Measurements from ENCODE around the gene NRP2. TPM values are rescaled to one million over a fixed set of nuclear protein-coding genes. Genes with fewer than 3 reads are reported as not detected.

The NRP2 gene
- total and polyA plus RNA-seq, 2 donors (not counting 1 experiment from before 2014, with no cell fraction given) = 1.8 to 6.8 TPM

- no peak for ATAC-seq (ENCODE audit: low read depth)
- H3K9me3 ChIP-seq (ENCODE audit: control extremely low read depth in 1 of 3, control insufficient read depth in 2 of 3, insufficient read depth in 1 of 3, low read length in 2 of 3) = no peaks in the 10 kb centered on the region
- Mint-ChIP-seq H3K9me3 (ENCODE audit: insufficient read depth) (no peaks in the 10 kb centered on the region), H3K27ac (no peak overlapping the region), H3K4me1 (no peaks in the 10 kb centered on the region), H3K27me3 (peaks cover 7% of the 10 kb centered on the region), H3K4me3 (no peak overlapping the region)
- TF ChIP-seq CTCF (IDR thresholded peaks at IDR 0.05) (no peak), EZH2 (IDR thresholded peaks at IDR 0.05; ENCODE audit: borderline replicate concordance, insufficient read depth, low read depth, low read length, poor library complexity, severe bottlenecking) (no peak)
- 96% methylated on average over 4 of the region's 7 CpGs for WGBS (ENCODE audit: insufficient coverage)
- H4K20me1 ChIP-seq (ENCODE audit: control insufficient read depth, insufficient read depth, low read length, poor library complexity, severe bottlenecking) = no peaks in the 10 kb centered on the region
- DNase-seq = no peak
- no peaks in the 10 kb centered on the region for H3K36me3 ChIP-seq (replicated peaks in 1 of 2; ENCODE audit: control extremely low read depth in 1 of 2, control insufficient read depth in 1 of 2, extremely low read depth in 1 of 2, insufficient read depth in 2 of 2, low read length in 1 of 2)
- H3K4me3 ChIP-seq (ENCODE audit: control extremely low read depth in 1 of 5, extremely low read depth in 1 of 5, insufficient read depth in 1 of 5, low read depth in 2 of 5, low read length in 4 of 5) = no peak overlapping the region
- H3K4me2 ChIP-seq (replicated peaks; ENCODE audit: low read depth, low read length, poor library complexity, severe bottlenecking) = no peak overlapping the region
- H3K27ac ChIP-seq (ENCODE audit: low read length in 2 of 2) = no peak overlapping the region
- H3K27me3 ChIP-seq (replicated peaks in 1 of 4; ENCODE audit: control extremely low read depth in 1 of 4, control insufficient read depth in 3 of 4, insufficient read depth in 4 of 4, low read length in 3 of 4) = no peaks in the 10 kb centered on the region
- no peaks in the 10 kb centered on the region for H3K79me2 ChIP-seq (ENCODE audit: control insufficient read depth, insufficient read depth, low read length)
- H3K4me1 ChIP-seq (ENCODE audit: control insufficient read depth in 2 of 2, insufficient read depth in 2 of 2, low read length in 2 of 2) = peaks cover 0 to 1% of the 10 kb centered on the region in 2 donors
- no peak overlapping the region for H2AFZ ChIP-seq (ENCODE audit: insufficient read depth, low read depth, low read length, poor library complexity, severe bottlenecking)
- ChIA-PET POLR2A (no interaction called here), CTCF (no interaction called here)
- H3K9ac ChIP-seq (ENCODE audit: low read length) = no peak overlapping the region
- intact Hi-C loops (cut with micrococcal nuclease) = no loop called here
Observed at GRCh38 chr2:205785507-205786260, 103.4 kb downstream of the NRP2 start.

GRCh38 chr2:205786976-205787375, 104.7 kb downstream of the NRP2 start:
- Mint-ChIP-seq H3K4me3 (no peak overlapping the region), H3K27me3 (peaks cover 7% of the 10 kb centered on the region), H3K9me3 (ENCODE audit: insufficient read depth) (no peaks in the 10 kb centered on the region), H3K27ac (no peak overlapping the region), H3K4me1 (no peaks in the 10 kb centered on the region)
- no peaks in the 10 kb centered on the region for H3K4me1 ChIP-seq (ENCODE audit: control insufficient read depth in 2 of 2, insufficient read depth in 2 of 2, low read length in 2 of 2)
- ChIA-PET POLR2A (no interaction called here), CTCF (no interaction called here)
- H3K4me2 ChIP-seq (replicated peaks; ENCODE audit: low read depth, low read length, poor library complexity, severe bottlenecking) = no peak overlapping the region
- ATAC-seq (ENCODE audit: low read depth) (no peak), DNase-seq (no peak)
- H4K20me1 ChIP-seq (ENCODE audit: control insufficient read depth, insufficient read depth, low read length, poor library complexity, severe bottlenecking) = no peaks in the 10 kb centered on the region
- no peak overlapping the region for H3K4me3 ChIP-seq (ENCODE audit: control extremely low read depth in 1 of 5, extremely low read depth in 1 of 5, insufficient read depth in 1 of 5, low read depth in 2 of 5, low read length in 4 of 5)
- WGBS (ENCODE audit: insufficient coverage) = 92% methylated on average over 3 of the region's 4 CpGs
- no peak overlapping the region for H3K27ac ChIP-seq (ENCODE audit: low read length in 2 of 2)
- H3K79me2 ChIP-seq (ENCODE audit: control insufficient read depth, insufficient read depth, low read length) = no peaks in the 10 kb centered on the region
- no peaks in the 10 kb centered on the region for H3K9me3 ChIP-seq (ENCODE audit: control extremely low read depth in 1 of 3, control insufficient read depth in 2 of 3, insufficient read depth in 1 of 3, low read length in 2 of 3)
- no peak overlapping the region for H3K9ac ChIP-seq (ENCODE audit: low read length)
- intact Hi-C loops (cut with micrococcal nuclease) = no loop called here
- H2AFZ ChIP-seq (ENCODE audit: insufficient read depth, low read depth, low read length, poor library complexity, severe bottlenecking) = no peak overlapping the region
- H3K36me3 ChIP-seq (replicated peaks in 1 of 2; ENCODE audit: control extremely low read depth in 1 of 2, control insufficient read depth in 1 of 2, extremely low read depth in 1 of 2, insufficient read depth in 2 of 2, low read length in 1 of 2) = no peaks in the 10 kb centered on the region
- H3K27me3 ChIP-seq (replicated peaks in 1 of 4; ENCODE audit: control extremely low read depth in 1 of 4, control insufficient read depth in 3 of 4, insufficient read depth in 4 of 4, low read length in 3 of 4) = no peaks in the 10 kb centered on the region
- TF ChIP-seq CTCF (IDR thresholded peaks at IDR 0.05) (no peak), EZH2 (IDR thresholded peaks at IDR 0.05; ENCODE audit: borderline replicate concordance, insufficient read depth, low read depth, low read length, poor library complexity, severe bottlenecking) (no peak)

Measured in B cell (primary cell).